ENCODE measurements around the gene PRR9.
A peak's percentile ranks its signal among the peaks of the same experiment; 100 is the strongest.
"Not testable (repeated sequence)": the region's sequence is repeated elsewhere in the genome, so short reads cannot be mapped to it uniquely, and the experiment has no call there.

Gene PRR9

GRCh38 chr1:153229076-153229829 lies 11.9 kb downstream of the PRR9 start:
- DNase-seq (ENCODE audit: low read depth), result not testable (repeated sequence)

GRCh38 chr1:153231363-153231762 lies 14.0 kb downstream of the PRR9 start:
- no peak for DNase-seq (ENCODE audit: low read depth)

- DNase-seq (ENCODE audit: low read depth), result no peak
Measured at GRCh38 chr1:153231785-153232184, 14.4 kb downstream of the PRR9 start.

GRCh38 chr1:153232553-153232952 lies 15.2 kb downstream of the PRR9 start:
- DNase-seq (ENCODE audit: low read depth), result no peak

- no peak for DNase-seq (ENCODE audit: low read depth)
Measured at GRCh38 chr1:153233448-153233847, 16.1 kb downstream of the PRR9 start.

- no peak for DNase-seq (ENCODE audit: low read depth)
Measured at GRCh38 chr1:153238527-153238926, 21.1 kb downstream of the PRR9 start.

- no peak for DNase-seq (ENCODE audit: low read depth)
Measured at GRCh38 chr1:153242160-153242559, 24.8 kb downstream of the PRR9 start.

- no peak for DNase-seq (ENCODE audit: low read depth)
Measured at GRCh38 chr1:153245466-153245865, 28.1 kb downstream of the PRR9 start.

GRCh38 chr1:153246018-153246417 lies 28.6 kb downstream of the PRR9 start:
- DNase-seq (ENCODE audit: low read depth), result no peak

GRCh38 chr1:153246825-153247224 lies 29.4 kb downstream of the PRR9 start:
- no peak for DNase-seq (ENCODE audit: low read depth)

- DNase-seq (ENCODE audit: low read depth), result no peak
Measured at GRCh38 chr1:153248176-153248879, 30.9 kb downstream of the PRR9 start.

GRCh38 chr1:153250166-153250565 lies 32.8 kb downstream of the PRR9 start:
- no peak for DNase-seq (ENCODE audit: low read depth)

GRCh38 chr1:153251087-153251486 lies 33.7 kb downstream of the PRR9 start:
- no peak for DNase-seq (ENCODE audit: low read depth)

- no peak for DNase-seq (ENCODE audit: low read depth)
Measured at GRCh38 chr1:153251562-153251961, 34.2 kb downstream of the PRR9 start.

- DNase-seq (ENCODE audit: low read depth), result no peak
Measured at GRCh38 chr1:153251988-153252387, 34.6 kb downstream of the PRR9 start.

GRCh38 chr1:153253076-153253475 lies 35.7 kb downstream of the PRR9 start:
- DNase-seq (ENCODE audit: low read depth), result no peak

GRCh38 chr1:153253693-153254092 lies 36.3 kb downstream of the PRR9 start:
- no peak for DNase-seq (ENCODE audit: low read depth)

- DNase-seq (ENCODE audit: low read depth), result no peak
Measured at GRCh38 chr1:153259387-153259786, 42.0 kb downstream of the PRR9 start, which contains the start of gene LORICRIN. Gene LORICRIN, plus strand, starts transcription at chr1:153259687. Its CDS starts 1,263 bp downstream, at chr1:153260950.

GRCh38 chr1:153260585-153261280 lies 43.3 kb downstream of the PRR9 start:
- DNase-seq (ENCODE audit: low read depth), result no peak

- DNase-seq (ENCODE audit: low read depth), result peak; percentile 22
Measured at GRCh38 chr1:153261281-153262069, 44.1 kb downstream of the PRR9 start.

- DNase-seq (ENCODE audit: low read depth), result no peak
Measured at GRCh38 chr1:153262070-153262366, 44.6 kb downstream of the PRR9 start.

- no peak for DNase-seq (ENCODE audit: low read depth)
Measured at GRCh38 chr1:153262462-153263157, 45.2 kb downstream of the PRR9 start.

Measured in iris pigment epithelial cell (primary cell).